ENCODE results near the gene ZNF208.
"Not testable (repeated sequence)": the region's sequence is repeated elsewhere in the genome, so short reads cannot be mapped to it uniquely, and the experiment has no call there.

Gene ZNF208

GRCh38 chr19:22010437-22011143, at the start of gene ZNF208:
Gene ZNF208 (minus strand): TSS chr19:22010943. CDS start chr19:22010794, 149 bp downstream.
- DNase-seq (ENCODE audit: low read depth): peak; percentile 7

GRCh38 chr19:22052644-22053013, 41.9 kb upstream of the ZNF208 start:
- no peak for DNase-seq (ENCODE audit: low read depth)

GRCh38 chr19:22041151-22041550, 30.4 kb upstream of the ZNF208 start:
- DNase-seq (ENCODE audit: low read depth): not testable (repeated sequence)

- DNase-seq (ENCODE audit: low read depth): no peak
These were observed 19.9 kb upstream of the ZNF208 start for GRCh38 chr19:22030680-22031079.

- no peak for DNase-seq (ENCODE audit: low read depth)
These were observed 15.9 kb upstream of the ZNF208 start for GRCh38 chr19:22026687-22027086.

GRCh38 chr19:22025539-22025938, 14.8 kb upstream of the ZNF208 start:
- DNase-seq (ENCODE audit: low read depth): not testable (repeated sequence)

- DNase-seq (ENCODE audit: low read depth): no peak
These were observed 40.3 kb downstream of the ZNF208 start for GRCh38 chr19:21970466-21970865.

GRCh38 chr19:21947775-21948174, 63.0 kb downstream of the ZNF208 start:
- no peak for DNase-seq (ENCODE audit: low read depth)

GRCh38 chr19:21940684-21941083, 70.1 kb downstream of the ZNF208 start:
- no peak for DNase-seq (ENCODE audit: low read depth)

- DNase-seq (ENCODE audit: low read depth): no peak
These were observed 76.2 kb downstream of the ZNF208 start for GRCh38 chr19:21934593-21934992.

- no peak for DNase-seq (ENCODE audit: low read depth)
These were observed 76.6 kb downstream of the ZNF208 start for GRCh38 chr19:21934131-21934530.

GRCh38 chr19:21922276-21922675, 88.5 kb downstream of the ZNF208 start:
- no peak for DNase-seq (ENCODE audit: low read depth)

GRCh38 chr19:21921691-21922180, 89.0 kb downstream of the ZNF208 start:
- DNase-seq (ENCODE audit: low read depth): no peak

GRCh38 chr19:21915411-21915810, 95.3 kb downstream of the ZNF208 start:
- DNase-seq (ENCODE audit: low read depth): no peak

GRCh38 chr19:21912654-21913053, 98.1 kb downstream of the ZNF208 start:
- no peak for DNase-seq (ENCODE audit: low read depth)

GRCh38 chr19:21910318-21910717, 100.4 kb downstream of the ZNF208 start:
- no peak for DNase-seq (ENCODE audit: low read depth)

GRCh38 chr19:21908066-21908465, 102.7 kb downstream of the ZNF208 start:
- no peak for DNase-seq (ENCODE audit: low read depth)

GRCh38 chr19:21907516-21907915, 103.2 kb downstream of the ZNF208 start:
- no peak for DNase-seq (ENCODE audit: low read depth)

- DNase-seq (ENCODE audit: low read depth): no peak
These were observed 108.2 kb downstream of the ZNF208 start for GRCh38 chr19:21902571-21902970.

- no peak for DNase-seq (ENCODE audit: low read depth)
These were observed 108.9 kb downstream of the ZNF208 start for GRCh38 chr19:21901861-21902260.

GRCh38 chr19:21900401-21900800, 110.3 kb downstream of the ZNF208 start:
- no peak for DNase-seq (ENCODE audit: low read depth)

- DNase-seq (ENCODE audit: low read depth): no peak
These were observed 119.7 kb downstream of the ZNF208 start for GRCh38 chr19:21891086-21891485.

- peak; percentile 16 for DNase-seq (ENCODE audit: low read depth)
These were observed 120.7 kb downstream of the ZNF208 start for GRCh38 chr19:21890017-21890416.

- not testable (repeated sequence) for DNase-seq (ENCODE audit: low read depth)
These were observed 125.2 kb downstream of the ZNF208 start for GRCh38 chr19:21885516-21885915.

Data from activated T-cell treated with anti-CD3 and anti-CD28 coated beads for 24 hours (primary cell).